ENCODE data around the gene KCNJ15.

The KCNJ15 gene

DNA sequence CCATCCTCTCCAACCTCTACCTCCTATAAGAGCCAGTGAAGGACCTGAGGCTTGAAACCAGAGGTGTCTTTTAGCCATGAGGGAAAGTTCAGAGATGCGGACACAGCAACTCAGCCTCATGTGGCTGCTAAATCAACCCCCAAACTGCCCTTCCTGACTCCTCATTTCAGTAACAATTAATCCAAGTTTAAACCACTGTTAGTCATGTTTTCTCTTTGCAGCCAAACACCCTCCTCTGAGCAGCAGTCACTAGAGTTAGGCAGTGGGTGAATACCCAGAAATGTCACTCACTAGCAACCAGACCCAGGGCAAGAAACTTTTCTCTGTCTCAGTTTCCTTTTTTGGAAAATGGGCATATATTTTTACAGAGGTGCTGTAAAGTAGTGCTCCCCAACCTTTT is 71.2 kb downstream of the KCNJ15 start:
- no peak for DNase-seq

DNA sequence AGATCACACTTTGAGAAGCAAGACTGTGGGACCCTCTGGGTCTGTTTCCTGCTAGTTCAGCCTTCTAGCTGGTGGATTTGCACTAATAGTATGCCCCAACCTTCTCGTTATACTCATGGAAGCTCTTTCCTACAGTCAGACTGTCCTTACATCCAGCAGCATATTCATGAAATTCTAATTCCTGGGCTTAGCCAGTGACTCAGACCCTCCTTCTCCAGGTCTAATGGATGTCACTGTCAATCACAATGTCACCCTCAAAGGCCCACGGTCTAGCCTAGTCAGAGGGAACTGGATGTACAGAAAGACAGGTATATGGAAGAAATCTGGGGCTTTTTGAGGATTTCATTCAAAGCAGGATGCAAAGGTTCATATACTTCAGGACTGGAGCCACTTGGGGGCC is 72.4 kb downstream of the KCNJ15 start:
- no peak for DNase-seq

DNA sequence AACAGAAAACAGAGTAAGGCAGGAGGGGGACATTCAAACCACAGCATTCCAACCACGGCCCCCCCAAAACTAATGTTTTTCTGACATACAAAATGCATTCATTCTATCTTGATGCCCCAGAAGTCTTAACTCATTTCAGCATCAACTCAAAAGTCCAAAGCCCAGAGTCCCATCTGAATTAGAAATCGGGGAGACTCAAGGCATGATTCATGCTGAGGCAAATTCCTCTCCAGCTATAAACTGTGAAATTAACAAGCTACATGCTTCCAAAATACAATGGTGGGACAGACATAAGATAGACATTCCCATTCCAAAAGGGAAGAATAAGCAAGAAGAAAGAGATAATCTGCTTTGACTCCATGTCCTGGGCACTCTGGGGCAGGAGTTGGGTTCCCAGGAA is 73.9 kb downstream of the KCNJ15 start:
- DNase-seq = no peak

DNA sequence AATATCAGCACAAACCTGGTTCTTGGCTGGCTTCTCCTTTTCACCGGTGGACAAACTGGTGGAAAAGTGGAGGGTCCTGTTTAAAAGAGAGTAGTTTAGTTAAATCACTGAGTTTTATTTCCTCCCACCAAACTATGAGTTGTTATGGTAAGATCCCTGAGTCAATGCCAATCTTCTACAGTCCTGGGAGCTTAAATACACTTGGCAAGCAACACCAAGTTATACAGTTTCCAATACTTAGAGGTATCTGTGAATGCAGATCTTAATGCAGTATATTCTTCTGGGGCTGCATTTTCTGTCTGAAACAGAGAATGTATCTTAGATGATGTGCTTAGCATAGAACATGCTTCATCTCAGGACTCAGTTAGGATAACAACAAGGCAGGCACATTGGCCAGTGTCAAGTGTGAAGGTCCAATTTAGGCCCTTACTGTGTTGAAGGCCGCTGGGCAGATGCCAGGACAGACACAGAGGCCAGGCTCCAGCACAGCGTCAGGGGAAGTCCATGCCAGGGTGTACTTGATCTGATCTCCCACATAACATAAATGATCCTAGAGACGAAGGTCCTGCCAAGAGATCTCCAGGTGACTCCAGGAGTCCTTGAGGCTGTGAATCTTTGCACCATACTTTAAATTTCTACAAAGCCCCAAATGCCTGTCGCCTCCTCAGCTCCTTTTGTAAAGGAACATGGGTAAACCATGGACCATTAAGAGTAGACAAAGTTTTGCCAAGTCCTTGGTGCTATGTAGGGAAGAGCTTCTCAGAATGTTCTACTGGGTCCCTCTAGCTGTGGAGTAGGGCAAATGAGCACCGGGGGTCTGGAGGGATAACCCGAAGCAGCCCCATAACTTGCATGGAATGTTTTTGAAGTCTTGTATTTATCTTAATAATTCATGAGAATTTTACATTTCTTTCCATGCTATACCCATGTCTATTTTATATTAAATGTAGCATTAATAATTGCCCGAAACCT is 76.8 kb downstream of the KCNJ15 start:
- DNase-seq = no peak

DNA sequence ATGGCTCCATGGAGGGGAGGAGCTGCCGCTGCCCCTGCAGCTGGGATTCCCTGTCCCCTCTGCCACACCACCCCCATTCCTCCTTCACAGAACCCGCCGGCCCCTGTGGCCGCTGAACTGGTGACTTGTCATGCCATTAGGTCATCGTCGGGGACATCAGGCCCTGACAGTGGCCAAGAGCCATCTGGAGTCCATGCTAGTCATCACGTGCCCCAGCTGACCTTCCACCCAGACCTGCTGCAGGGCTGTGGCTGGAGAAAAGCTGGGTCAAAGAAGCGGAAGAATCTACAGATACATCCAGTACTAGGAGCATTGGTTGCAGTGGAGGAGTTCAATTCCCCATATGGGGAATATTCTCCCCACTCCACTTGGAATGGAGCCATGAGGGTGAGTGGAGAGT is 78.1 kb downstream of the KCNJ15 start:
- no peak for DNase-seq

DNA sequence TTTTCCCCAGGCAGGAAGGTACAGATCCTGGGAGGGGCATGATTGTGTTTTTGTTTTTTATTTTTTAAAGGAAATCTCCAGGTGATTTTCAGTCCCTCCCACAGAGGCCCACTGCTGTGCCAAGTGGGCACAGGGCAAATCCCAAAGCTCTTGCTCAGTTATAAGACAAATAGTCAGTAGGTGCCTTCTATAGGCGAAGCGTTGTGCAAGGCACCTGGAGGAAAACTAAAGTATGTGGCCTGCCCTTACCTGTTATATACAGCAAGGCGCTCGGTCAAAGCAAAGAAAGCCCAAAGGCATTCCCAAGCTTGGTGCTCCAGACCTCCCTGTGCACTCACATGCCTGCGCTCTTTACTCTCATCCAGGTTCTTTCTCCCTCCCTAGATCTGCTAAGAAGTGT is 81.0 kb downstream of the KCNJ15 start:
- DNase-seq = no peak

DNA sequence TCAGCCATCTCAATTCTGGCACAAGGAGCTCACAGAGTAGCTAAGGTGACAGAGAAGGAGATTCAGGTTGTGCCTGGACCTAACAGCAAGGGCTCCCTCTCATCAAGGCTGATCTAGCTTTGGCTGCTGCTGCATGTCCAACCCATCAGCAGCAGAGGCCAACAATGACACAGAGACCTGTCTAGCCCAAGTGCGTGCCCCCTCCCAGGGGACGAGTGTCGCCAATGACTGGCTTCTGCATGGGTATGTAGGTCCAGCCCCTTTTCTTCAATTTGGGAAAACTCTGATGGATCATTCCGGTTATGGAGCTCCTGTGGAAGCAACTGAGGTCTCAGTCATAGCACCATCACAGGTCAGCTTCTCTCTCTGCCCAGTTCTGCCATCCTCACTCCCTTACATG is 83.3 kb downstream of the KCNJ15 start:
- no peak for DNase-seq

DNA sequence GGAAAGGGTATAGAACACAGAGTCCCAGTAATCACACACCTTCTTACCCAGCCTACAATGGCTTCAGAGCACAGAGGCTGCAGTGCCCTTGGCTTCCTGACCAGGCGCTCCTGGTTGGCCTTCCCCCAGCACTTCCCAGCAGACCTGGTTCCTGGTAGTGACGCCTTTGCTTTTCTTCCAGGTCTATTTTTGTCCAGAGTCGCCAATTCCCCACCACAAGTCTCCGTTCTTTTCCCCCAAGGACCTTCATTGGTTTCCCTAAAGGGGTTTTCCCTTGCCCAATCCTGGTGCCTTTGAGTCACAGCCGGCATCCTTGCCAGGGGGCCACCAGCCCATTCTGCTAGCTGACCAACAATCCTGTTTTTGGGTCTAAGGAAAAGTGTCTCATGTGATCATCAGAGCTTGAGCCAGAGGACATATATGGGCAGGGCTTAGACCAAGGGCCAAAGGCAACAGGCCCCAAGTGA is 84.8 kb downstream of the KCNJ15 start:
- no peak for DNase-seq

DNA sequence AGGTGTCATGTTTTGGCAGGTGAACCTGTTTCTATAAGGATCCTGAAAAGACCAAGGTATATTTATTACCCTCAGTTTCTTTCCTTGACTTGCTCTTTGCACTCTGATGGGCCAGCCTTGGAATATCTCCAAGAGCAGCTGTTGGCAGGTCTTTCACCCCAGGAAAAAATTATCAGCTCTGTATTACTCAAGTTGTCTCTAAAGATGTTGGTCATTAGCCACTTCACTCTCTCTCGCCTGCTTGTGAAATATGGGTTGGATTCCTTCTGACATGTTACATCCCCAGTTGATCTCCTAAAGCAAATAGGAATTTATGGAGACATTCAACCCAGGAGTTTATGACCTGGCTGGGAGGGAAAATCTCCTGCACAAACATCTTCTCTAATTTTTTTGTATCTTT is 85.9 kb downstream of the KCNJ15 start:
- DNase-seq = no peak

DNA sequence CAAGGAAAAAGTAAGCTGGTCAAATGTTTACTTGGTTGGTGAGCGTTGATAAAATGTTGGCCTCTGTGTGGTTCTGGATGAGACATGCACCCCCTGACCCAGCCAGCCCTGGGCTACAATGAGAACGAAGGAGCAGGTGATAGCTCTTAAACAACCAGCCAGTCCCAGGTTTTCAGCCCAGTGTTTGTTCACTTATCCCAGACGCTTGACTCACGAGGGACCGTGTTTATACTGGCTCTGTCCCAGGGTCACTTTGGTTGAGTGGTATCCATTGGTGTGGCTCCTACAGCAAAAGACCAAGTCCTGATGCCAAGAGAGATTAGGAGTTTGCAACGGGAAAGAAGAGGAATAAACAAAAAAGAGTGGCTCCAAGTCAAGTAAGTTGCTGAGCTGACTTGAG is 86.9 kb downstream of the KCNJ15 start:
- no peak for DNase-seq

DNA sequence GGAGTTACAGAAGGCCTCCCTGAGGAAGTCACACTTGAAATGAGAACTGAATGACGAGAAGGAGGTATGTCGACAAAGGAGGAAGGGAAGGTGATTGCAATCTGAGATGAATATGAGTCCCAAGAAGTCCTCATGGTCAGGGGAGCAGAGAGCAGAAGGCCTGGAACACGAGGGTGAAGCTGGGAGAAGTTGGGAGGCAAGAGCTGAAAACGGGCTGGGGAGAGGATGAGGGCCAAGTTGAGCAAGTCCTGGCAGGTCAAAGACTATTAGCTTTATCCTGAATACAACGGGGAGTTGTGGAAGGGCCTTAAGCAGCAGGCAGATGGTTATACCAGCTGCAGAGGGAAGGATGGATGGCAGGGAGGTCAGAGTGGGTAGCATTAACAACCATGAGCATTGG is 89.5 kb downstream of the KCNJ15 start:
- no peak for DNase-seq

DNA sequence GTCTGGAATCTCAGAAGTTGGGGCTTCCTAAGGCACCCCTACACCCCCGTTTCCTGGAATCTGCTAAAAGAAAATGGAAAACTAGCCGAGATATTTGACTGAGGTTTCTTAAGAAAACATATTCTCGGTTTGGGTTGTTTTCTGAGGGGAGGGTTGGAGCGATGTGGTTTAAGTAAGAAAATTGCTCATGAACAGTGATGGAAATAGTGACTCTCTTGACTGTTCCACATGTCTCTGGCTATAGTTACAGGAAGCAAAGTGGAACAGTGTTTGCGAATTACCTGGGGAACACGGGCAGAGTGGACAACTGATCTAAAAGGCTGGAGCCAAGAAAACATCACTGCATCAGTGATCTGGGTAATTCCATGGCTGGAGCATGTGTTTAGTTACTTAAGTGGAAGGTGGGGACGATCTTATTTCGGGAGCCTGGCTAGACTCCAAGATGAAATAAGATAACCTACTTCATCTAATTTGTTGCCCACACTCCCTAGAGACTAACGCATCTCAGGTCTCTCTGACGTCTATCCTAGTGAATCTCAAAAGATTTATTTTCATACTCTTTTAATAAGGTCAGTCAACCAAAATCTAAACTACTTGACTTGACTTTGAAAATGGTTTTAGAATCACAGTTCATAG is 92.4 kb downstream of the KCNJ15 start:
- DNase-seq = peak; percentile 69

DNA sequence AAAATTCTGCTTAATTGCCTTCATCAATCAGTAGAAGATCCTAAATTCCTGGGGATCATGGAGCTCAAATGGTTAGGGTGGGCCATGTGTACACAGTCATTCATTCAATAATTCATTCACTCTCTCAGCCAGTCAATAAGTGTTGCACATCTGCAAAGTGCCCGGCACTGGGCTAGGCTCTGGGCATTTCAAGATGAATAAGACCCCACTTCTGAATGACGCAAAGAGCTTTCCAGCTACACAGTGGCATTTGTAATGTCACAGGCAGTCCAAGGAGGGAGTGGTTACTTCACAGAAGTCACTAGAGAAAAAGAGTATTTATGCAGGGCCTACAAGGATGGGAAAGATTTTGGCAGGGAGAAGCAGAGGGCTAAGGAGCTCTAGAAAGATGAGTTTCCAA is 93.2 kb downstream of the KCNJ15 start:
- DNase-seq = no peak

DNA sequence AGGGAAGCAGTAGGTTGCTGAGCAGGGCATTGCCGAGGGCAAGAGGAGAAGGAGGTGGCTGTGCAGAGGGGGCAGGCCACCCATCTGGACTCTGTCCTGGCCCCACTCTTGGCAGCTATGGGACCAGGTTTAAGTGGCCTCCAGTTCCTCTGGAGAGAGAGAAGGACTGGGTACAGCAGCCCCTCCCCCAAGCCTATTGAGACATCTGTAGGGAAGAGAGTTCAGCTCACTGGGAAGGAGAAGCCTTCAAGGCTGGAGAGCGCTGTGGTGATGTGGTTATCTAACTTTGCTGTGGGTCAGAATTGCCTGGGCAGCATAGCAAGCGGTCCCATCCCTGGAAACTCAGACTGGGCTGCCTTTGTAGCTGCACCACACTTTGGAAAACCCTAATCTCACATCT is 93.9 kb downstream of the KCNJ15 start:
- no peak for DNase-seq

DNA sequence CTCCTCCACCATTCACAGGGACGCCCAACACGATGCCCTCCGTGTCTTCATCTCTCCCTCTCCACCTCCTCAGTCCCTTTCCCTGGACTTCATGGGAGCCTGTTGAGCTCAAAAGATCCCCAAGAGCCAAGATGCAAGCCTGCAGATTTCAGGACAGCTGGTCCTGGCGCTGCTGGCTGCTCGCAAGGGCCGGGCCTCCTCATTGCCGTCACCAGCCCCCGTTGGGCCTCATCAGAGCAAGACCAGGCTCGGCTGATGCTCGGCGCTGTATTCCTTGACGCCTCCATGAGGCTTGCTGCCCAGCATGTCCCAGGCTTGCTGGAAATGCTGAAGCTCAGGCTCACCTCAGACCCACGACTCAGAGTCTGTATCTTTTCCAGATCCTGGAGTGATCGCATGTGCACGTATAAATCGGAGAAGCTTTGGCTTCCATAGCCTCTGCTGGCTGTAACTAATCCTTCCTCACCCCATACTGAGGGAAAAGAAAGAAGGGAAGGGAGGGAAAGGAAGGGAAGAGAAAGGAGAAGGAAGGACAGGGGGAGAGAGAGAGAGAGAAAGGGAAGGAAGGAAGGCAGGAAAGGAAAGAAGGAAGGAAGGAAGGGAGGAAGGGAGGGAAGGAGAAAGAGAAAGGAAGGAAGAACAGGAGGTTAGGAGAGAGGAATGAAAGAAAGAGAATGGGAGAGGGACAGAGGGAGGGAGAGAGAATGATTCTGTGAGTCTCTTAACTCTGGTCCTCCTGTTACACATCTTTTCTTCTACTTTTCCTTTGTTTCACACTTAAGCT is 94.6 kb downstream of the KCNJ15 start:
- DNase-seq = no peak

DNA sequence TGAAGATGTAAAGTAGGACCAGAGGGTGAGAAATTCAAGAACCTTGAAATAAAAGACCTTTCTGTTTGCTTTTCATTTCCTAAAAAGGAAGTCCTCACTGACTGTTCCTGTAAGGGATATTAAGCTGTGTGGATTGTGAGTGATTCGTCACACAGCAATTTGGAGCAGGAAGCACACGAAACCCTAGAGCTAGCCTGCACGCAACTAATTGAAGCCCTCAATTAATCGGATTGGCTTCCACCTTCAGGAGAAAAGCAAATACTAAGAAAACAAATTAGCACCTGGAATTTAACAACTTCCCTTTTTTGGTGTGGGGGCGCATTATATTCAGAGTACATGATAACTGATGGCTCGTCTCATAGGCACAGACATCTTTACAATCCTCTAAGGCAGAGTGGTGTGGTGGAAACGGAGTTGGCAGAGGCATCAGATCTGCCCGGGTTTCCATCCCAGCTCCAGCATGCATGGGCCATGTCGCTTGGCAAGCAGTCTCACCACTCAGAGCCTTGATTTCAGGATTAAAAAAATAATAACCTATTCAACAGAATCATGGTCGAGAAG is 95.2 kb downstream of the KCNJ15 start:
- DNase-seq = no peak

DNA sequence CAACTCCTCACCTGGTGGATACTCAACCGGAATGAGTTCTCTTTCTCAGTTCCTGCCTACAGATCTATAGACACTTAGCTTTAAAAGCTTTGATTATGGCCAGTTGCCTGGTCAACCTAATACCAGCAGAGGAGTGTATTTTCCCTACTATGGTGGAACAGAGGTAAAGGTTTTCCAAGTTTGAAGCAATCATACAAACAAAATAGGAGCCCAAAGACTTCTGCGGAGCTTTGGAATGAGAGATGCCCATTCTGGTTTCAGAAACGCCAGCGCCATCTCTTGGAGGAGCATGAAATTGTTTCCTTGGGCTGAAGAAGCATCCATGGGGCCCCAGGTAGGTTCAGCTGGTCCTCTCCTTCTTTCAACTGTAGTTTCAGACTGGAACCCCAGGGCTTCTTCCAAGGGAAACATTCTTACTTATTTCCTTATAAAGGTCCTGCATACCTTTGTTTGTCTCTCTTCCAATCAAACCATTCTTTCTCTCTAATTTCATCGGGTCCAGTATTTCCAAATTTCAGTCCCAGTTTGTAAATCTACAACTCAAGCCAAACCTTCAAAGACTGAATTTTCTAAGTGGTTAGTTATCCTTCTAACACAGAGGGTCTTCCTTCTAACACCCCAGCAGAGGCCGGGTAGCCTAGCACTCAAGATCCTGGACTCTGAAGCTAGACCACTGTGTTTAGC is 95.9 kb downstream of the KCNJ15 start:
- no peak for DNase-seq

DNA sequence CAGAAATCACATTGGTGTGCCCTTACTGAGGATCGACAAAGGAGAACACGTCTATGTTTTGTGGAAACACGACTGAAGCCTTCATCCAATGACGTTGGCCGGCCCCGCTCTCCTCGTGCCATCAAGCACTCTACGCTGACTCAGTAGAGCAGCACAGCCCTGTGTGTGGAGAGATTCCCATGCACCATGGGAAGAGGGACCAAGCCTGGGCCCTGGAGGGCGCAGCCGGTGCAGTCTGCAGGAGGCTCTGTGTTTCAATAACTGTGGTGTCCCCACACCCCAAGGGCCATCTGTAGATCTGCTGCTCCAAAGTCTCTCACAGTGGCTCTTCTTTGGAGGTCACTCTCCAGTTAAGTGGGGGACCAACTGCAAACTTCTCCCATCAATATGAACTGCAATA is 97.4 kb downstream of the KCNJ15 start:
- no peak for DNase-seq

DNA sequence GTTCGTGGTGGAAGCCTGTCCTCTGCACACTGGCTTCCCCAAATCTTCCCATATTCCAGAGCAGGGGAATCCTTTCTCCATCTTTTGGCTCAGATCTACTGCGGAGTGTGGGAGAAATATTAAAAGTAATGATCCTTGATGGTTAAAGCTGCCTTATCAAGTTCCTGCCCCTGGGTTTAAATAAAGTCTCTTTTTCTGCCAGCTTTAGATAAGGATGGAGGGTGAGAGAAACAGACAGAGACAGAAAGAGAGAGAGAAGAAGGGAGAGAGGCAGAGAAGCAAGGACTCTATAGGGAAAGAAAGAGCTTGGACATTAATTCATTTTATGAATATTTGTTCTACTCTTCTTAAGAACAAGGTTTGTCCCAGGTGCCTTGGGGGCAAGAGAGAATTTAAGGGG is 98.0 kb downstream of the KCNJ15 start:
- DNase-seq = no peak

DNA sequence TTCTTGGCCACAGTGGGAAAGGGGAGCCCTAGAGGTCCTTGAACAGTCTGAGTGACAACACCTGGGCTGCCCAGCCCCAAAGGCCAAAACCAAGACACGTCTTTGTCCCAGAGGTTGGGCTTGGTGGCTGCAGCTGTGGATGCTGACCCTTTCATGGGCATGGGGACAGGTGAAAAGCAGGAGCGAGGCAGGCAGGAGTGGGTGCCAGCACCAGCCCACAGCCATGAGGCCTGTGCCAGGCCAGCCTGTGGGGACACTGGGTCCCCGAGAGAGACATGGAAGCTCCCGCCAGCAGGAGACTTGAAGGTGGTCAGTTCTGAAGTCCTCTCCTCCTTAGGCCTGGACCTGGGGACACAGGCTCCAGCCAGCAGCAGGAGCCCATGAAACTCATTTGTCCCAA is 98.6 kb downstream of the KCNJ15 start:
- no peak for DNase-seq

DNA sequence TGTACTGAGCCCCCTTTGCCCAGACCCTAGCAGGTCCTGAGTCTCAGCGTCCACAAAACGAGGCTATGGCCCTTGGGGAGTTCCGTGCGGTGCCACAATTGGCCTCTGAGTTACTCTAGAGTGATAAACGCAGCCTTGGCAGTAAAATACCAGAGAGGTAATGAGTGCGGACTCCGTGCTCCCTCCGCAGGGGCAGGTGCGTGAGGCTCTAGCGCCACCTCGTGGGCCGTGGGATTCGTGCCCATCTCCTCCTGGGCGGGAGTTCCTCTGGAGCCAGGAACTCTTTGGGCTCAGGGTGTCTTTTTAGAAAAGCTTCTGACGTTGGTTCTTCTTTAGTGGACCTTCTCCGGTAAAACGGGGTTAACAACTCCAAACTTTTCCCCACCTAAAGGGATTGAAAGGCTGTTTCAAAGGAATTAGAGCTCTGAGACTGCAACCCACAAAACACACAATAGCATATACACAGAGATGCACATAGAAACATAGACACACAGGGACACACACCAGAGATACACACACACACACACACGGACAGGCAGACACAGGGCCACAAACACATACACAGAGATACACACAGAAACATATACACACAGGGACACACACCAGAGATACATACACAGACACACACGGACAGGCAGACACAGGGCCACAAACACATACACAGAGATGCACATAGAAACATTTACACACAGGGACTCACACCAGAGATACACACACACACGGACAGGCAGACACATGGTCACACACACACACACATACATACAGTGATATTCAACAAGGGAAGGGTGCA is 99.4 kb downstream of the KCNJ15 start:
- peak; percentile 82 for DNase-seq
